HepG2 (cell line): Measurements from ENCODE around the gene GABRR3. TPM values are rescaled to one million over a fixed set of nuclear protein-coding genes. Genes with fewer than 3 reads are reported as not detected.

Experiments
- ARHGAP35 ChIP-seq: sonication (generic); formaldehyde crosslinking; IDR thresholded peaks from 2 replicates; pipeline ENCODE4 v1.9.0; 2022; ENCODE audit warnings: mild to moderate bottlenecking, inconsistent platforms, moderate library complexity, missing genetic modification reagents, borderline replicate concordance
- CBFB ChIP-seq: sonication (generic); formaldehyde crosslinking; IDR thresholded peaks from 2 replicates; pipeline ENCODE4 v1.4.0; 2020; ENCODE audit warnings: missing genetic modification reagents
- MED1 ChIP-seq: sonication (generic); formaldehyde crosslinking; IDR thresholded peaks from 2 replicates; pipeline ENCODE4 v1.4.0; 2020; ENCODE audit warnings: missing genetic modification reagents
- NKX3-1 ChIP-seq: sonication (generic); formaldehyde crosslinking; IDR thresholded peaks from 2 replicates; pipeline ENCODE4 v1.5.0; 2020; ENCODE audit warnings: missing genetic modification reagents
- RBM39 ChIP-seq: fragments of 200-400 bp; formaldehyde crosslinking; IDR thresholded peaks from one replicate; pipeline ENCODE4 v1.6.1; 2018; ENCODE audit warnings: antibody characterized with exemption, mild to moderate bottlenecking, low read depth, low read length; ENCODE audit not compliant: poor library complexity, severe bottlenecking
- SRF ChIP-seq: IDR thresholded peaks from 2 replicates; pipeline ENCODE4 v1.6.1; 2011; ENCODE audit warnings: mild to moderate bottlenecking, low read depth, low read length, moderate library complexity
- STAT5B ChIP-seq: sonication (generic); formaldehyde crosslinking; IDR thresholded peaks from 2 replicates; pipeline ENCODE4 v1.4.0; 2020; ENCODE audit warnings: missing genetic modification reagents
- ZBTB43 ChIP-seq: sonication (generic); formaldehyde crosslinking; conservative IDR thresholded peaks from 2 replicates; pipeline ENCODE4 v1.4.0; 2020; ENCODE audit warnings: missing genetic modification reagents
- ZNF260 ChIP-seq: sonication (generic); formaldehyde crosslinking; IDR thresholded peaks from 2 replicates; pipeline ENCODE4 v1.4.0; 2020; ENCODE audit warnings: missing genetic modification reagents, low read depth, mild to moderate bottlenecking, borderline replicate concordance
- ZNF335 ChIP-seq: sonication (generic); formaldehyde crosslinking; IDR thresholded peaks from 2 replicates; pipeline ENCODE4 v1.4.0; 2020; ENCODE audit warnings: missing genetic modification reagents
- ZNF343 ChIP-seq: sonication (generic); formaldehyde crosslinking; IDR thresholded peaks from 2 replicates; pipeline ENCODE4 v1.4.0; 2020; ENCODE audit warnings: mild to moderate bottlenecking, missing genetic modification reagents
- ZNF451 ChIP-seq: sonication (generic); formaldehyde crosslinking; IDR thresholded peaks from 2 replicates; pipeline ENCODE4 v1.5.0; 2020; ENCODE audit warnings: mild to moderate bottlenecking, missing genetic modification reagents
- ZNF75D ChIP-seq: sonication (generic); formaldehyde crosslinking; IDR thresholded peaks from 2 replicates; pipeline ENCODE4 v1.8.1; 2023; ENCODE audit warnings: missing genetic modification reagents, mild to moderate bottlenecking, borderline replicate concordance
- ZSCAN5A ChIP-seq: sonication (generic); formaldehyde crosslinking; IDR thresholded peaks from 2 replicates; pipeline ENCODE4 v1.8.0; 2022; ENCODE audit warnings: mild to moderate bottlenecking, missing genetic modification reagents, borderline replicate concordance
- polyA plus RNA-seq, 8 experiments: library from polyadenylated mRNA; depleted of rRNA in 3 of 8; stranded (reverse) in 7 of 8; unstranded in 1 of 8; fragments of >200 nt; fragmentation: Illumina TruSeq in 4 of 8; extraction: Trizol in 4 of 8; gene quantifications; 2 replicates each; pipeline versions ENCODE4 v1.2.1 to v1.2.3, GENCODE V29; 2011 to 2016; ENCODE audit warnings: low read depth in 4 of 8, missing spikeins in 1 of 8, mixed read lengths in 1 of 8; ENCODE audit not compliant: insufficient read depth in 1 of 8
- total RNA-seq, 5 experiments: library from RNA; depleted of rRNA; stranded (reverse); fragments of >200 nt; fragmentation: Illumina TruSeq; extraction: Trizol; gene quantifications; 2 replicates each; pipeline ENCODE4 v1.2.3, GENCODE V29; 2016; ENCODE audit warnings: low read depth in 1 of 5

Gene GABRR3
- total and polyA plus RNA-seq, 2 of the 13 experiments (the other 11 are each of a cell fraction or from before 2014, with no cell fraction given), result 0.42 to 0.83 TPM

- TF ChIP-seq ZNF75D (CRISPR knock-in tag), result no peak
- TF ChIP-seq ZNF260, result no peak
- TF ChIP-seq ZNF343 (CRISPR knock-in tag), result no peak
- no peak for TF ChIP-seq NKX3-1
- no peak for TF ChIP-seq ZNF451 (CRISPR knock-in tag)
- TF ChIP-seq RBM39, result no peak
- TF ChIP-seq ZNF335 (CRISPR knock-in tag), result no peak
- no peak for TF ChIP-seq ZSCAN5A (CRISPR knock-in tag)
- TF ChIP-seq SRF, result no peak
- no peak for TF ChIP-seq ARHGAP35
- TF ChIP-seq CBFB (CRISPR knock-in tag), result no peak
- TF ChIP-seq MED1 (CRISPR knock-in tag), result no peak
- TF ChIP-seq STAT5B (CRISPR knock-in tag), result no peak
- TF ChIP-seq ZBTB43, result no peak
- TF ChIP-seq, all 625 proteins: peak for 0
These were observed 96.7 kb downstream of the GABRR3 start (continued) for GRCh38 chr3:97938444-97938843.
